ENCODE measurements around the gene GGNBP2. TPM values are rescaled to one million over a fixed set of nuclear protein-coding genes. Genes with fewer than 3 reads are reported as not detected.

The GGNBP2 gene
- polyA plus RNA-seq, 1 of the 3 experiments (the other 2 are of a cell fraction), result 79.3 TPM

- Histone ChIP-seq H3K27me3 (ENCODE audit: insufficient read depth) (no peaks in the 10 kb centered on the region), H2AFZ (ENCODE audit: low read depth) (no peak overlapping the region), H3K36me3 (replicated peaks in 1 of 2; ENCODE audit: control insufficient read depth in 1 of 2, insufficient read depth in 2 of 2, low read length in 1 of 2) (peaks cover 20 to 43% of the 10 kb centered on the region in 2 experiments), H3K27ac (ENCODE audit: low read depth in 2 of 2, low read length in 1 of 2) (no peak overlapping the region), H3K4me3 (ENCODE audit: low read depth in 2 of 2, low read length in 1 of 2) (no peak overlapping the region), H3K4me2 (no peak overlapping the region), H3F3A (replicated peaks; ENCODE audit: insufficient read depth) (no peaks in the 10 kb centered on the region), H3K79me2 (ENCODE audit: insufficient read depth) (no peaks in the 10 kb centered on the region), H3K9me3 (no peaks in the 10 kb centered on the region), H3K9me2 (no peaks in the 10 kb centered on the region), H4K20me1 (ENCODE audit: insufficient read depth) (no peaks in the 10 kb centered on the region), H3K4me1 (ENCODE audit: control insufficient read depth in 1 of 2, insufficient read depth in 2 of 2, low read depth in 1 of 2, low read length in 1 of 2) (peaks cover 0 to 11% of the 10 kb centered on the region in 2 experiments; a peak in 1 of 4 replicates), H3K9ac (no peak overlapping the region)
- no peak for DNase-seq
- ChIA-PET POLR2A (no interaction called here), CTCF (no interaction called here)
- WGBS (ENCODE audit: low lambda C conversion rate), result 93% methylated on average over 5 of the region's 7 CpGs
- TF ChIP-seq, protein P1, sequence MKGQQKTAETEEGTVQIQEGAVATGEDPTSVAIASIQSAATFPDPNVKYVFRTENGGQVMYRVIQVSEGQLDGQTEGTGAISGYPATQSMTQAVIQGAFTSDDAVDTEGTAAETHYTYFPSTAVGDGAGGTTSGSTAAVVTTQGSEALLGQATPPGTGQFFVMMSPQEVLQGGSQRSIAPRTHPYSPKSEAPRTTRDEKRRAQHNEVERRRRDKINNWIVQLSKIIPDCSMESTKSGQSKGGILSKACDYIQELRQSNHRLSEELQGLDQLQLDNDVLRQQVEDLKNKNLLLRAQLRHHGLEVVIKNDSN (IDR thresholded peaks at IDR 0.05; ENCODE audit: borderline replicate concordance, low read depth), result no peak
- no peak for TF ChIP-seq YY1 (IDR thresholded peaks at IDR 0.05; ENCODE audit: low read depth)
These were observed 41.1 kb upstream of the GGNBP2 start for GRCh38 chr17:36503456-36504155.

DNA sequence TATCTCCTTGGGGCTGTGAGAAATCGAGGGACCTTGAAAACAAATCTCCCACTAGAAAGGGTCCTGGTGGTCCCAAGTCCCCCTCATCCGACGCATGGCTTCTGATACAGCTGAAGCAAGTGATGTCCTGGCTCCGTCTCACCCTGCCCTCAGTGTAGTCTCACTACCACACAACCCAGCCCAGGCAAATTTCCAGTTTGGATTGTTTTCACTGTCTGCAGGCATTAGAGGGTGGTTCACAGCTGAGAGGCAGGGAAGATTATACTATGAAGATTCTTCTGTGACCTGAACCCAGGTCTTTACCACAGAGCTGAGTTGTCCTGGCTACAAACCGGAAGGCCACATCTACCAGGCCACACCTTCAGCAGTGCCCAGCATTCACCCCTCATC, 40.6 kb upstream of the GGNBP2 start:
- Histone ChIP-seq H3K9me3 (no peaks in the 10 kb centered on the region), H2AFZ (ENCODE audit: low read depth) (no peak overlapping the region), H3K27ac (ENCODE audit: low read depth in 2 of 2, low read length in 1 of 2) (no peak overlapping the region), H3K27me3 (ENCODE audit: insufficient read depth) (no peaks in the 10 kb centered on the region), H3K9me2 (no peaks in the 10 kb centered on the region), H3K79me2 (ENCODE audit: insufficient read depth) (no peaks in the 10 kb centered on the region), H3K4me1 (ENCODE audit: control insufficient read depth in 1 of 2, insufficient read depth in 2 of 2, low read depth in 1 of 2, low read length in 1 of 2) (peaks cover 0 to 5% of the 10 kb centered on the region in 2 experiments; a peak in 1 of 4 replicates), H3K4me3 (ENCODE audit: low read depth in 2 of 2, low read length in 1 of 2) (no peak overlapping the region), H3K9ac (no peak overlapping the region), H4K20me1 (ENCODE audit: insufficient read depth) (no peaks in the 10 kb centered on the region), H3K36me3 (replicated peaks in 1 of 2; ENCODE audit: control insufficient read depth in 1 of 2, insufficient read depth in 2 of 2, low read length in 1 of 2) (peaks cover 17 to 40% of the 10 kb centered on the region in 2 experiments), H3F3A (replicated peaks; ENCODE audit: insufficient read depth) (no peaks in the 10 kb centered on the region), H3K4me2 (no peak overlapping the region)
- TF ChIP-seq EP300 (IDR thresholded peaks at IDR 0.05; ENCODE audit: borderline replicate concordance in 1 of 2, low read depth in 1 of 2, low read length in 1 of 2) (no peak), MXI1 (IDR thresholded peaks at IDR 0.05; ENCODE audit: low read depth, low read length) (no peak), YY1 (IDR thresholded peaks at IDR 0.05; ENCODE audit: low read depth) (no peak), RCOR1 (IDR thresholded peaks at IDR 0.05; ENCODE audit: low read length) (no peak), MEF2A (IDR thresholded peaks at IDR 0.05; ENCODE audit: borderline replicate concordance, low read depth) (no peak), ELF1 (IDR thresholded peaks at IDR 0.05) (no peak), RXRA (IDR thresholded peaks at IDR 0.05; ENCODE audit: borderline replicate concordance, low read depth) (no peak), TEAD4 (IDR thresholded peaks at IDR 0.05; ENCODE audit: borderline replicate concordance, insufficient read depth) (no peak), SIN3A (IDR thresholded peaks at IDR 0.05; ENCODE audit: borderline replicate concordance, low read depth, low read length) (no peak), POLR2AphosphoS5 (IDR thresholded peaks at IDR 0.05; ENCODE audit: low read depth, low read length) (no peak), GATA2 (CRISPR knock-in tag; IDR thresholded peaks at IDR 0.05) (no peak), RAD21 (IDR thresholded peaks at IDR 0.05; ENCODE audit: low read length) (no peak), TAF1 (IDR thresholded peaks at IDR 0.05; ENCODE audit: borderline replicate concordance, low read depth, low read length) (no peak), FOSL2 (IDR thresholded peaks at IDR 0.05; ENCODE audit: borderline replicate concordance, low read depth) (no peak)
- TF ChIP-seq, protein P1 (IDR thresholded peaks at IDR 0.05; ENCODE audit: borderline replicate concordance, low read depth), result no peak
- POLR2A ChIA-PET, result no interaction called here
- no peak for DNase-seq
- 100% methylated on average over 2 of the region's 5 CpGs for WGBS (ENCODE audit: low lambda C conversion rate)
- CTCF ChIA-PET, result no interaction called here
